Measurements from ENCODE around the gene GATA5.
"Not testable (repeated sequence)": the region's sequence is repeated elsewhere in the genome, so short reads cannot be mapped to it uniquely, and the experiment has no call there.

Gene GATA5

DNA sequence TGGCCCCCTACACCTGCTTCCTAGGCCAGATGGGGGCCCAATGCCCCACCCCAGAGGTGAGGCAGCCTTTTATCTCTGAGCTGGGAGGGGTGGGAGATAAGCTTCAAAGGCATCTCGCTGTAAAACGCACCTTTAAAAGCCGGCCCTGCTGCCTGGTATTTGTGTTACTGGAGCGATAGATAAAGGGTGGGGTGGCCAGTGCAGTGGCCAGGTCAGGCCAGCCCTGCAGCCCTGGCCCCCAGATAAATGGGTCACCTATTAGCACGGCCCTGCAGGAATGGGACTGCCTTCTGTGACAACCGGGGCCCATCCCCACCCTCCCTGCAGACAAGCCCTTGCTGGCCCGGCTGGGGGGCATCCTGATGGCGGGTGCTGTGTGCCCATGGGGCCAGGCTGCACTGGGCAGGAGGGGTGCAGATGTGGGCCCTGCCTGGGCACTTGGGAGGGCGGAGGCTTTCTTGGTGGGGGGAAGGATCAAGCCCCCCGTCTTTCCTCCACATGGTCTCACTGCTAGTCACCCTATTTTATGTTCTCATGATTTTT is 45.4 kb downstream of the GATA5 start:
- DNase-seq (ENCODE audit: insufficient read length, low spot score) (no peak), FAIRE-seq (no peak)
- TF ChIP-seq, protein P1, sequence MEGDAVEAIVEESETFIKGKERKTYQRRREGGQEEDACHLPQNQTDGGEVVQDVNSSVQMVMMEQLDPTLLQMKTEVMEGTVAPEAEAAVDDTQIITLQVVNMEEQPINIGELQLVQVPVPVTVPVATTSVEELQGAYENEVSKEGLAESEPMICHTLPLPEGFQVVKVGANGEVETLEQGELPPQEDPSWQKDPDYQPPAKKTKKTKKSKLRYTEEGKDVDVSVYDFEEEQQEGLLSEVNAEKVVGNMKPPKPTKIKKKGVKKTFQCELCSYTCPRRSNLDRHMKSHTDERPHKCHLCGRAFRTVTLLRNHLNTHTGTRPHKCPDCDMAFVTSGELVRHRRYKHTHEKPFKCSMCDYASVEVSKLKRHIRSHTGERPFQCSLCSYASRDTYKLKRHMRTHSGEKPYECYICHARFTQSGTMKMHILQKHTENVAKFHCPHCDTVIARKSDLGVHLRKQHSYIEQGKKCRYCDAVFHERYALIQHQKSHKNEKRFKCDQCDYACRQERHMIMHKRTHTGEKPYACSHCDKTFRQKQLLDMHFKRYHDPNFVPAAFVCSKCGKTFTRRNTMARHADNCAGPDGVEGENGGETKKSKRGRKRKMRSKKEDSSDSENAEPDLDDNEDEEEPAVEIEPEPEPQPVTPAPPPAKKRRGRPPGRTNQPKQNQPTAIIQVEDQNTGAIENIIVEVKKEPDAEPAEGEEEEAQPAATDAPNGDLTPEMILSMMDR (IDR thresholded peaks at IDR 0.05; ENCODE audit: insufficient read depth, missing control alignments) = no peak

DNA sequence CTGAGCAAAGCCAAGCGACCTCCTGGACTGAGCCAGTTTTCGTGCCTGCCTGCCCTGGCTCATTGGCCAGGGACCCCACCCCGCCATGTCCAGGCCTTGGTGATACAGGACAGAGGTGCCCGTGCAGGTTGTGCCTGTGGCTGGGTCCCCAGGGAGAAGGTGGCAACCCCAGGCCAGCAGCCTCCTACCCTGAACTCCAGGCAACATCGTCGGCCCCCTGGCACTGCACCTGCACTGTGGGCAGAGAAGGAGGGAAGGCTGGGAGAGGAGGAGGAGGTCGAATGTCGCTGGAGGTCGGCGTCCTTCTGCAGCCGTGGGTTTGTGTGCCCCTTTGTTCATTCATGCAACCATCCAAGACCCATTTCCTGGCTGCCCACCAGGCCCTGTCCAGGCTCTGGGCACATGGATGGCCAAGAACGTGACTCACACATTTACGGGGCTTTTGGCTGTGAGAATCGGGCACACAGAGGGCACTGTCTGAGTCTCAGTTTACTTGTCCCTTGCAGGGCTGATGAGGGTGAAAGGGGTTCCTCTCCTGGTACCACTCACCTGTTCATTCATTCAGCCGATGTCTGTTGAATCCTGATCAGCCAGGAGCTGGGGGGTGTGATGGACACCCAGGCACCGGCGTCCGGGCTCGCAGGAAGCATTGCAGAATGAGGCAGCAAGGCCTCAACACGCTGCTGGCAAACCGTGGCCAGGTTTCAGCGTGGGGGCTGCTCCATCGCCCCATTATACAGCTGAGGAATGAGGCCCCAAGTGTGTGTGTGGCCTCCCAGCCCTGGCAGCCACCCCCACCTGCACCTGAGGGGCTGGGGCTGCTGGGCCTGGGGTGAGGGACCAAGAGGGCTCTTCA is 46.1 kb downstream of the GATA5 start:
- DNase-seq (ENCODE audit: insufficient read length, low spot score) = no peak
- TF ChIP-seq, protein P1 (IDR thresholded peaks at IDR 0.05; ENCODE audit: insufficient read depth, missing control alignments) = no peak
- no peak for FAIRE-seq

DNA sequence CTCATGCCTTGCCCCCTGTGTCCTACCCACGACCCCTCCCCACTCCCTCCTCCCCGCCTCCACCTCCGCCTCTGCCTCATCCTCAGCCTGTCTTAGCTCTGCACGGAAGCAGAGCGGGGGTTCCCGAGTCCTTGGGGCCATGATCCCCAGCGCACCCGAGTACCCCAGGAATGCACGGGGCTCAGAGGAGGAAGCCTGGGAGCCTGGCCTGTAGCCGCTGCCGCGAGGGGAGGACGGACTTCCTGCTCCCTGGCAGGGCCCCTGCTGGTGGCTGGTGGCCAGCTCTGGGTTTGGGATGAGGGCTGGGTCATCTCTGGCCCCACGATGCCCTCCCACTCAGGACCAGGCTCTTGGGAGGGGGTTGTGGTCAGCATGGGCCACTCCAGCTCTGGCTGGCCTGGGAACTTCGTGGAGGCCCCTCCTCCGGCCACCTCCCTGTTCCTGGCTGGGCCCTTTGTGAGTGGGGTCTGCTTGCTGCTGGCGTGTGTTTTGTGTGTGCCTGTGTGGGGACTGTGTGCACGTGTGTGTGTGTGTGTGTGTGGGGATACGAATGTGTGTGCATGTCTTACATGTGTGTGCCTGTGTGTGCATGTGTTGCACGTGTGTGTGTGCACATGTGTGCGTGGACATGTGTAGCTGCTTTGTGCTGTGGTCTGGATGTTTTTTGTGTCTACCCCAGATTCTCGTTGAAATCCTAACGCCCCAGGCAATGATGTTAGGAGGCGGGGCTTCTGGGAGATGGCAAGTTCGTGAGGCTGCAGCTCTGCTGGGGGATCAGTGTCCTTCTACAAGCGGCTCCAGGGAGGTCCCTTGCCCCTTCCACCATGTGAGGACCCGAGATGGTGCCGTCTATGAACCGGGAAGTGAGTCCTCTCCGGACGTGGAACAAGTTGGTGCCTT is 47.1 kb downstream of the GATA5 start:
- TF ChIP-seq, protein P1 (IDR thresholded peaks at IDR 0.05; ENCODE audit: insufficient read depth, missing control alignments) = no peak
- no peak for FAIRE-seq
- no peak for DNase-seq (ENCODE audit: insufficient read length, low spot score)

DNA sequence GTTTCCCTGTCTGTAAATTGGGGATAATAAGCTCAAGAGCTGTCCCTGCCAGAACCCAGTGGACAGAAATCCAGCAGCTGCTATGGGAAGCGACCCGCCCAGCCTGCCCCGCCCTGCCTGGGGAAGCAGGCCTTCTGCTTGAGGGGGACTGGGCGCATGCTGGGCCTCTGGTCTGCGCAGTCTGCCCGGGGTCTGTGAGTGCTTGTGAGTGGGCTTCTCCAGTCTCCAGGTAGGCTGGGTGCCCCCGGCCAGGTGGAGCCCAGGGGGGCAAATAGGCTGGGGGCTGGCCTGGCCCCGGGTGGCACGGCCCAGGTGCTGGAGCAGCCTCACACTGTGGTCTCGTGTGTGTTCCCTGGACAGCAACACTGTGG is 47.8 kb downstream of the GATA5 start:
- no peak for FAIRE-seq
- no peak for DNase-seq (ENCODE audit: insufficient read length, low spot score)
- TF ChIP-seq, protein P1 (IDR thresholded peaks at IDR 0.05; ENCODE audit: insufficient read depth, missing control alignments) = no peak

DNA sequence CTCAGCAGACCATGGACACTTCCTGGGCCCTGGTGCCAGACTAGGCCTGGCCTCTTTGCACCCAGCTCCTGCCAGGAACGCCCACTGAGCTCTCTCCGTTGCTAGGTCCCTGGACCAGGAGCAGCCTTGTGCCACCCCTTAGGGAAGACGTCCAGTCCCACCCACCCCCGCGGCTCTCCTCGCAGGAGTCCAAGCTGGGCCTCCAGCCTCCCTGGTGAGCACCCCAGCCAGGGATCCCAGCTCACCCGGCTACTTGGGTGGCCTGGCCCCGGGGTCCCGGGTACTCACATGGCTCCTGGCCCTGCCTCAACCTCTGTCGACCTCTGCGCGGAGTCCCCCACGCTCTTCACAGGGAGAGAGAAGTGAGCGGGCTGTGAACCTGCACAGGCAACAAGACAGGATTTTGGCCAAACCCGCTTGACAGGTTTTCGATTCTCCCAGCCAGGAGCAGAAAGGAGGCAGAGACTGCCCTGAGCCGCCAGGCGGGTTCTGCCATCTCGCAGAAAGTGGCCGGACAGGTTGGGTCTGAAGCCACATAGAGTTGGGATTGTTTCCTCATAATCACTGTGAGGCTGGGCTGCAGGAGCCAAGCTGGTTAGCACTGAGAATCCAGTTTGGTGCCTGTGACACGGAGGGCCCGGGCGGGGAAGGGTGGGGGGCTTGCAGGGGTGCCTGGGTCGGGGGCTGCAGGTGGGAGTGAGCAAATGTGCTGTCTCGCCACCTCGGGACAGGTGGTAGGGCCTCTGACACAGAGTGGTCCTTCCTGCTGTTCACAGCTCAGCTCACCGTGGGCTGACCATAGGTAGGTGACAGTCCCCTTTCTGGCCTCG is 48.4 kb downstream of the GATA5 start, which contains the start of gene RBBP8NL:
Gene RBBP8NL, minus strand, starts transcription at position 368 of the 830 bp plus-strand sequence. CDS start 7,892 bp downstream, outside the sequence.
- TF ChIP-seq, protein P1 (IDR thresholded peaks at IDR 0.05; ENCODE audit: insufficient read depth, missing control alignments) = no peak
- FAIRE-seq (no peak), DNase-seq (ENCODE audit: insufficient read length, low spot score) (no peak)

DNA sequence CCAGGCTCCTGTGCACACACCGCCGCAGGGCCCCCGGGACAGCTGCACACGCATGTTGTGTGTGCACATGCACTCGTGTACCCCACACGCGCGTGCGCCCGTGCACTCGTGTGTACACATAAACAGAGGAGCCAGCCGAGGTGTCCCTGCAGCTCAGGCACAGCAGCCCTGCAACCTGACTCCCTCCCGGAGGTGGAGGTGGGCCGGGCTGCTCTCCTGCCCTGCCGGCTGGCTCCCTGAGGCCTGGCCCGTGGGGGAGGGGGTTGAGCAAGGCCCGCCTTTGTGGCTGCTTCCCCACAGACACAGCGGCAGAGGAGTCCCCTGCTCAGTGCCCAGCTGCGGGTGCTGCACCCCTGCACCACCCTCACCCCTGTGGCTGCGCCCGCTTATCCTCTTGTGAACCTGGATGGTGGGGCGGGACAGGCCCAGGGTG is 49.1 kb downstream of the GATA5 start:
- no peak for FAIRE-seq
- DNase-seq (ENCODE audit: insufficient read length, low spot score) = no peak
- TF ChIP-seq, protein P1 (IDR thresholded peaks at IDR 0.05; ENCODE audit: insufficient read depth, missing control alignments) = no peak

DNA sequence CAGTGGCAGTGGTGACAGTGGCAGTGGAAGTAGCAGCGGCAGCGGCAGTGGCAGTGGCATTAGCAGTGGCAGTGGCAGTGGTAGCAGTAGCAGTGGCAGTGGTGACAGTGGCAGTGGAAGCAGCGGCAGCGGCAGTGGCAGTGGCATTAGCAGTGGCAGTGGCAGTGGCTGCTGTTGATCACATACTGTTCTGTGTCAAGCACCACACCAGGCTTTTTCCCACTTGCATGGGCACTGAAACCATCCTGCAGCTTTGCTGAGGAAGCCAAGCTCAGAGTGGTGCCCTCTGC is 49.8 kb downstream of the GATA5 start:
- not testable (repeated sequence) for FAIRE-seq; DNase-seq (ENCODE audit: insufficient read length, low spot score)
